ENCODE measurements around the gene PALD1.

The PALD1 gene

GRCh38 chr10:70558871-70559810 is 80.6 kb downstream of the PALD1 start:
- no peak for DNase-seq

- no peak for DNase-seq
Observed at GRCh38 chr10:70559861-70560260, 81.3 kb downstream of the PALD1 start.

GRCh38 chr10:70560511-70560941 is 82.0 kb downstream of the PALD1 start:
- no peak for DNase-seq

- DNase-seq: no peak
Observed at GRCh38 chr10:70561070-70561469, 82.5 kb downstream of the PALD1 start.

GRCh38 chr10:70561558-70561957 is 83.0 kb downstream of the PALD1 start:
- DNase-seq: no peak

- no peak for DNase-seq
Observed at GRCh38 chr10:70562036-70562755, 83.6 kb downstream of the PALD1 start.

GRCh38 chr10:70563230-70563629 is 84.7 kb downstream of the PALD1 start:
- DNase-seq: no peak

- DNase-seq: no peak
Observed at GRCh38 chr10:70564113-70564725, 85.7 kb downstream of the PALD1 start.

GRCh38 chr10:70564901-70565351 is 86.4 kb downstream of the PALD1 start:
- DNase-seq: no peak

GRCh38 chr10:70565556-70566514 is 87.3 kb downstream of the PALD1 start:
- no peak for DNase-seq

- no peak for DNase-seq
Observed at GRCh38 chr10:70566515-70567290, 88.1 kb downstream of the PALD1 start.

- DNase-seq: no peak
Observed at GRCh38 chr10:70567603-70568002, 89.0 kb downstream of the PALD1 start.

- DNase-seq: no peak
Observed at GRCh38 chr10:70568113-70568512, 89.5 kb downstream of the PALD1 start.

- no peak for DNase-seq
Observed at GRCh38 chr10:70568781-70569495, 90.4 kb downstream of the PALD1 start.

GRCh38 chr10:70571236-70571635 is 92.7 kb downstream of the PALD1 start:
- DNase-seq: no peak

GRCh38 chr10:70571636-70572439 is 93.3 kb downstream of the PALD1 start:
- no peak for DNase-seq

- no peak for DNase-seq
Observed at GRCh38 chr10:70573599-70574506, 95.3 kb downstream of the PALD1 start.

GRCh38 chr10:70575486-70575873 is 96.9 kb downstream of the PALD1 start:
- no peak for DNase-seq

All from cortex of kidney (tissue), 1 donor.